Dendritic cell treated with granulocyte-macrophage colony-stimulating factor and Interleukin-4, amounts not matched to agents 40 ng/mL and 50 ng/mL, for 4 days (primary cell): ENCODE measurements around the gene LMNB1.
"Not testable (repeated sequence)": the region's sequence is repeated elsewhere in the genome, so short reads cannot be mapped to it uniquely, and the experiment has no call there.

ENCODE experiments used
- H3K27ac Mint-ChIP-seq: one replicate; pipeline ENCODE4 v1.8.0; 2022; ENCODE audit warnings: mild to moderate bottlenecking, mixed read lengths
- H3K27me3 Mint-ChIP-seq: one replicate; pipeline ENCODE4 v1.8.0; 2022; ENCODE audit warnings: mild to moderate bottlenecking, mixed read lengths
- H3K36me3 Mint-ChIP-seq: one replicate; pipeline ENCODE4 v1.8.0; 2022; ENCODE audit warnings: low read depth, mixed read lengths
- H3K4me1 Mint-ChIP-seq: one replicate; pipeline ENCODE4 v1.8.0; 2022; ENCODE audit warnings: low read depth, mixed read lengths
- H3K4me3 Mint-ChIP-seq: one replicate; pipeline ENCODE4 v1.8.0; 2022; ENCODE audit warnings: mild to moderate bottlenecking, moderate library complexity, mixed read lengths
- H3K9me3 Mint-ChIP-seq: one replicate; pipeline ENCODE4 v1.8.0; 2022; ENCODE audit warnings: mixed read lengths
- intact Hi-C: fragments of 100-400 bp; cut with micrococcal nuclease; formaldehyde crosslinking; loops from one replicate; pipeline ENCODE4 v1.15.0; 2022

The LMNB1 gene

GRCh38 chr5:126776499-126777256 is at the start of gene LMNB1:
Gene LMNB1, plus strand, starts transcription at chr5:126777136. Its CDS starts 373 bp downstream, at chr5:126777509.
- Mint-ChIP-seq H3K9me3 (no peaks in the 10 kb centered on the region), H3K4me1 (peaks cover 32% of the 10 kb centered on the region), H3K27ac (peak within 1 kb of the TSS; percentile 98), H3K36me3 (peaks cover 13% of the 10 kb centered on the region), H3K4me3 (peak within 1 kb of the TSS; percentile 93), H3K27me3 (no peaks in the 10 kb centered on the region)
- intact Hi-C loops = loop anchor here (1.0 to 5.0 kb wide), 2 partner anchors 14 to 36 kb away; no protein-coding TSS in a partner anchor

GRCh38 chr5:126732716-126733115 is 44.2 kb upstream of the LMNB1 start:
- H3K4me3 Mint-ChIP-seq = no peak overlapping the region
- H3K9me3 Mint-ChIP-seq = no peaks in the 10 kb centered on the region
- peaks cover 9% of the 10 kb centered on the region for H3K4me1 Mint-ChIP-seq
- intact Hi-C loops = no loop called here
- no peaks in the 10 kb centered on the region for H3K36me3 Mint-ChIP-seq
- H3K27ac Mint-ChIP-seq = no peak overlapping the region
- H3K27me3 Mint-ChIP-seq = no peaks in the 10 kb centered on the region

GRCh38 chr5:126734573-126734972 is 42.4 kb upstream of the LMNB1 start:
- intact Hi-C loops, H3K9me3 Mint-ChIP-seq: not testable (repeated sequence)

GRCh38 chr5:126736141-126736540 is 40.8 kb upstream of the LMNB1 start:
- no peak overlapping the region for H3K4me3 Mint-ChIP-seq
- H3K36me3 Mint-ChIP-seq = no peaks in the 10 kb centered on the region
- H3K27me3 Mint-ChIP-seq = no peaks in the 10 kb centered on the region
- H3K4me1 Mint-ChIP-seq = peaks cover under 1% of the 10 kb centered on the region
- H3K9me3 Mint-ChIP-seq = no peaks in the 10 kb centered on the region
- no peak overlapping the region for H3K27ac Mint-ChIP-seq
- intact Hi-C loops = no loop called here

More at GRCh38 chr5:126734573-126734972, 42.4 kb upstream of the LMNB1 start:
- H3K4me1 Mint-ChIP-seq, H3K4me3 Mint-ChIP-seq, H3K27ac Mint-ChIP-seq, H3K27me3 Mint-ChIP-seq, H3K36me3 Mint-ChIP-seq: not testable (repeated sequence)

GRCh38 chr5:126741361-126741760 is 35.6 kb upstream of the LMNB1 start:
- Mint-ChIP-seq H3K27me3 (no peaks in the 10 kb centered on the region), H3K27ac (no peak overlapping the region), H3K9me3 (no peaks in the 10 kb centered on the region), H3K36me3 (no peaks in the 10 kb centered on the region), H3K4me1 (no peaks in the 10 kb centered on the region), H3K4me3 (no peak overlapping the region)
- intact Hi-C loops = no loop called here

- Mint-ChIP-seq H3K36me3 (no peaks in the 10 kb centered on the region), H3K4me1 (peaks cover 6% of the 10 kb centered on the region), H3K9me3 (no peaks in the 10 kb centered on the region), H3K27me3 (no peaks in the 10 kb centered on the region), H3K4me3 (no peak overlapping the region), H3K27ac (no peak overlapping the region)
- intact Hi-C loops = no loop called here
Measured at GRCh38 chr5:126742425-126742824, 34.5 kb upstream of the LMNB1 start.

- no peaks in the 10 kb centered on the region for H3K27me3 Mint-ChIP-seq
- H3K4me3 Mint-ChIP-seq = no peak overlapping the region
- intact Hi-C loops = loop anchor here (5.0 kb wide), 1 partner anchor 37 kb away; no protein-coding TSS in a partner anchor
- H3K4me1 Mint-ChIP-seq = peaks cover 21% of the 10 kb centered on the region
- no peaks in the 10 kb centered on the region for H3K9me3 Mint-ChIP-seq
- no peaks in the 10 kb centered on the region for H3K36me3 Mint-ChIP-seq
- no peak overlapping the region for H3K27ac Mint-ChIP-seq
Measured at GRCh38 chr5:126744836-126745235, 32.1 kb upstream of the LMNB1 start.

- Mint-ChIP-seq H3K27ac (no peak overlapping the region), H3K9me3 (no peaks in the 10 kb centered on the region), H3K36me3 (no peaks in the 10 kb centered on the region), H3K27me3 (no peaks in the 10 kb centered on the region), H3K4me1 (peaks cover 21% of the 10 kb centered on the region), H3K4me3 (no peak overlapping the region)
- intact Hi-C loops = loop anchor here (5.0 kb wide), 1 partner anchor 37 kb away; no protein-coding TSS in a partner anchor
Measured at GRCh38 chr5:126745259-126745992, 31.5 kb upstream of the LMNB1 start.

- Mint-ChIP-seq H3K4me1 (peaks cover 22% of the 10 kb centered on the region), H3K9me3 (no peaks in the 10 kb centered on the region), H3K27ac (no peak overlapping the region), H3K4me3 (no peak overlapping the region), H3K27me3 (no peaks in the 10 kb centered on the region), H3K36me3 (no peaks in the 10 kb centered on the region)
- intact Hi-C loops = loop anchor here (5.0 kb wide), 1 partner anchor 36 kb away; no protein-coding TSS in a partner anchor
Measured at GRCh38 chr5:126746290-126746689, 30.6 kb upstream of the LMNB1 start.

GRCh38 chr5:126752081-126752785 is 24.7 kb upstream of the LMNB1 start:
- Mint-ChIP-seq H3K36me3 (no peaks in the 10 kb centered on the region), H3K9me3 (no peaks in the 10 kb centered on the region), H3K27ac (peak overlapping the region; percentile 51), H3K27me3 (no peaks in the 10 kb centered on the region), H3K4me3 (no peak overlapping the region), H3K4me1 (peaks cover 44% of the 10 kb centered on the region)
- intact Hi-C loops = no loop called here

- peaks cover 41% of the 10 kb centered on the region for H3K4me1 Mint-ChIP-seq
- no peak overlapping the region for H3K4me3 Mint-ChIP-seq
- no peaks in the 10 kb centered on the region for H3K27me3 Mint-ChIP-seq
- intact Hi-C loops = no loop called here
- no peaks in the 10 kb centered on the region for H3K36me3 Mint-ChIP-seq
- no peaks in the 10 kb centered on the region for H3K9me3 Mint-ChIP-seq
- H3K27ac Mint-ChIP-seq = peak overlapping the region; percentile 20
Measured at GRCh38 chr5:126753227-126753626, 23.7 kb upstream of the LMNB1 start.

GRCh38 chr5:126754609-126755008 is 22.3 kb upstream of the LMNB1 start:
- Mint-ChIP-seq H3K4me1 (peaks cover 44% of the 10 kb centered on the region), H3K4me3 (no peak overlapping the region), H3K27me3 (no peaks in the 10 kb centered on the region), H3K36me3 (no peaks in the 10 kb centered on the region), H3K9me3 (no peaks in the 10 kb centered on the region), H3K27ac (no peak overlapping the region)
- intact Hi-C loops = loop anchor here (5.0 kb wide), 1 partner anchor 37 kb away; no protein-coding TSS in a partner anchor

- no peaks in the 10 kb centered on the region for H3K36me3 Mint-ChIP-seq
Measured at GRCh38 chr5:126755593-126755992, 21.3 kb upstream of the LMNB1 start.

More at GRCh38 chr5:126755593-126755992, 21.3 kb upstream of the LMNB1 start:
- no peaks in the 10 kb centered on the region for H3K9me3 Mint-ChIP-seq
- intact Hi-C loops = loop anchor here (5.0 kb wide), 1 partner anchor 38 kb away; no protein-coding TSS in a partner anchor
- no peak overlapping the region for H3K4me3 Mint-ChIP-seq
- peaks cover 53% of the 10 kb centered on the region for H3K4me1 Mint-ChIP-seq
- H3K27me3 Mint-ChIP-seq = no peaks in the 10 kb centered on the region
- no peak overlapping the region for H3K27ac Mint-ChIP-seq
